HTERT RPE-1 (cell line): ENCODE data around the gene FTL.
"Not testable (repeated sequence)": the region's sequence is repeated elsewhere in the genome, so short reads cannot be mapped to it uniquely, and the experiment has no call there.

ENCODE experiments used
- in situ Hi-C: fragments of 300-500 bp; cut with MboI; formaldehyde crosslinking; loops from 4 replicates; pipeline ENCODE4 v1.14.3; 2020; ENCODE audit warnings: low sequenced_read_pairs

FTL gene

DNA sequence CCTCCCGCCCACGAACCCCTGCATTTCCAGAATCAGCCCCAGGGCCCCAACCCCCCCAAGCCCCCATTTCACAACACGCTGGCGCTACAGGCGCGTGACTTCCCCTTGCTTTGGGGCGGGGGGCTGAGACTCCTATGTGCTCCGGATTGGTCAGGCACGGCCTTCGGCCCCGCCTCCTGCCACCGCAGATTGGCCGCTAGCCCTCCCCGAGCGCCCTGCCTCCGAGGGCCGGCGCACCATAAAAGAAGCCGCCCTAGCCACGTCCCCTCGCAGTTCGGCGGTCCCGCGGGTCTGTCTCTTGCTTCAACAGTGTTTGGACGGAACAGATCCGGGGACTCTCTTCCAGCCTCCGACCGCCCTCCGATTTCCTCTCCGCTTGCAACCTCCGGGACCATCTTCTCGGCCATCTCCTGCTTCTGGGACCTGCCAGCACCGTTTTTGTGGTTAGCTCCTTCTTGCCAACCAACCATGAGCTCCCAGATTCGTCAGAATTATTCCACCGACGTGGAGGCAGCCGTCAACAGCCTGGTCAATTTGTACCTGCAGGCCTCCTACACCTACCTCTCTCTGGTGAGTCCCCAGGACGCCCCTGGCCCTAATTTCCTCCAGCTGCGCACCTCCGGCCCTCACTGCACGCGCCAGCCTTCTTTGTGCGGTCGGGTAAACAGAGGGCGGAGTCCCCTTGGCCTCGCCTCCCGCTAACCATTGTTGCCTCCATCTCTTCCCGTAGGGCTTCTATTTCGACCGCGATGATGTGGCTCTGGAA lies at the start of gene FTL:
TSS of gene FTL (plus strand) at position 270 of the 766 bp plus-strand sequence. CDS start at position 469, 199 bp downstream.
- in situ Hi-C loops = no loop called here

- in situ Hi-C loops = no loop called here
These were observed 49.4 kb upstream of the FTL start for GRCh38 chr19:48915757-48916156.

GRCh38 chr19:48918071-48918470 lies 47.0 kb upstream of the FTL start:
- in situ Hi-C loops = no loop called here

DNA sequence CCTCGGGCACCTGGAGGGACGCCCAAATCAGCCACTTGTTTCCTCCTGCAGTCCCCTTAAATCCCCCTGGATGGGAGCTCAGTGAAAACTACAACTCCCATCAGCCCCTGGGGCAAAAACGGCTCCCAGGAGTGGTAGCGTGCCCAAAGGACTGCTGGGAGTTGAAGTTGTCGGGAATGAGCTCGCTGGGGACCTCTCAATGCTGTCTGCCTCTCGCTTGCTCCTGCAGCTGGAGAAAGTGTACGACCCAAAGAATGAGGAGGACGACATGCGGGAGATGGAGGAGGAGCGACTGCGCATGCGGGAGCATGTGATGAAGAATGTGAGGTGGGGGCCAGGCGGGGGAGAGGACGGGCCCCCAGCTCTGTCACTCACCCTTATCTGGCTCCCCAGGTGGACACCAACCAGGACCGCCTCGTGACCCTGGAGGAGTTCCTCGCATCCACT lies 46.3 kb upstream of the FTL start:
- in situ Hi-C loops = no loop called here

- in situ Hi-C loops = not testable (repeated sequence)
These were observed 45.8 kb upstream of the FTL start for GRCh38 chr19:48919271-48919670.

DNA sequence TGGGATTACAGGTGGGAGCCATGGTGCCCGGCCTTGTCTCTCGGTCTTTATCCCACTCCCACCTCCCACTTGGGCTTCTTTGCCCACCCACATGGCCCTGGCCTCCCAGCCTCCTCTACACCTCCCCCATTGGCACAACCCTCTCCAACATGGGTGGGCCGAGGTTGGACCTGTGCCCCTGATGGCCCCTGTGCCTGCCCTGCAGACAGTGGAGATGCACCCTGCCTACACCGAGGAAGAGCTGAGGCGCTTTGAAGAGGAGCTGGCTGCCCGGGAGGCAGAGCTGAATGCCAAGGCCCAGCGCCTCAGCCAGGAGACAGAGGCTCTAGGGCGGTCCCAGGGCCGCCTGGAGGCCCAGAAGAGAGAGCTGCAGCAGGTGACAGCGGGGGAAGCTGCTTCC lies 44.2 kb upstream of the FTL start:
- in situ Hi-C loops = no loop called here

DNA sequence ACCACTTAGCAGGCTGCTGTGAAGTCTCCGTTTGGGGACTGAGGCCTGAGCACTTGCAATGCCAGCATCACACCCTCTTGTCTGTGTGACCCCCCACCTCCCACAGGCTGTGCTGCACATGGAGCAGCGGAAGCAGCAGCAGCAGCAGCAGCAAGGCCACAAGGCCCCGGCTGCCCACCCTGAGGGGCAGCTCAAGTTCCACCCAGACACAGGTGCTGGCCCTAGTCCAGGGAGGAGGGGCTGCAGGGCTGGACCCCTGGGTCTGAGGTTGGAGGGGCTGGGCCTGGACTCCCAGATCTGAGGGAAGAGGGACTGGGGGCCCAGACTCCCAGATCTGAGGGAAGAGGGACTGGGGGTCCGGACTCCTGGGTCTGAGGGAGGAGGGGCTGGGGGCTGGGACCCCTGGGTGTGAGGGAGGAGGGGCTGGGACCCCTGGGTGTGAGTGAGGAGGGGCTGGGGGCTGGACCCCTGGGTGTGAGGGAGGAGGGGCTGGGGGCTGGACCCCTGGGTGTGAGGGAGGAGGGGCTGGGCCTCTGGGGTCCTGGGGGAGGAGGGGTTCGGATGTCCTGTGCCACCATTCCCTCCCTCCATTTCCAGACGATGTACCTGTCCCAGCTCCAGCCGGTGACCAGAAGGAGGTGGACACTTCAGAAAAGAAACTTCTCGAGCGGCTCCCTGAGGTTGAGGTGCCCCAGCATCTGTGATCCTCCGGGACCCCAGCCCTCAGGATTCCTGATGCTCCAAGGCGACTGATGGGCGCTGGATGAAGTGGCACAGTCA lies 43.2 kb upstream of the FTL start:
- in situ Hi-C loops = no loop called here

- in situ Hi-C loops = no loop called here
These were observed 42.3 kb upstream of the FTL start for GRCh38 chr19:48922548-48923490.

DNA sequence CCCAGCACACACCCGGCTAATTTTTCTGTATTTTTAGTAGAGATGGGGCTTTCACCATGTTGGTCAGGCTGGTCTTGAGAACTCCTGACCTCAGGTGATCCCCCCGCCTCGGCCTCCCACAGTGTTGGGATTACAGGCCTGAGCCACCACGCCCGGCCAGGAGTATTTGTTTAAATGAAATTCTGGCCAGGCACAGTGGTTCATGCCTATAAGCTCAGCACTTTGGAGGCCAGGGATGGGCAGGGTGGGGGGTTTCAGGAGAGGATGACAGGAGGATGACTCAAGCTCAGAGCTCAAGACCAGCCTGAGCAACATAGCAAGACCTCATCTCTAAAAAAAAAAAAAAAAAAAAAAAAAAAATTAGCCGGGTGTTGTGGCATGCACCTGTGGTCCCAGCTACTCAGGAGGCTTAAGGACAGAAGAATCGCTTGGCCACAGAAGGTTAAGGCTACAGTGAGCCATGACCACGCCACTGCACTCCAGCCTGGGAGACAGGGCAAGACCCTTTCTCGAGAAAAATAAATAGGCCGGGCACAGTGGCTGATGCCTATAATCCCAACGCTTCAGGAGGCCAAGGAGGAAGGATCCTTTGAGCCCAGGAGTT lies 39.8 kb upstream of the FTL start:
- in situ Hi-C loops = no loop called here

DNA sequence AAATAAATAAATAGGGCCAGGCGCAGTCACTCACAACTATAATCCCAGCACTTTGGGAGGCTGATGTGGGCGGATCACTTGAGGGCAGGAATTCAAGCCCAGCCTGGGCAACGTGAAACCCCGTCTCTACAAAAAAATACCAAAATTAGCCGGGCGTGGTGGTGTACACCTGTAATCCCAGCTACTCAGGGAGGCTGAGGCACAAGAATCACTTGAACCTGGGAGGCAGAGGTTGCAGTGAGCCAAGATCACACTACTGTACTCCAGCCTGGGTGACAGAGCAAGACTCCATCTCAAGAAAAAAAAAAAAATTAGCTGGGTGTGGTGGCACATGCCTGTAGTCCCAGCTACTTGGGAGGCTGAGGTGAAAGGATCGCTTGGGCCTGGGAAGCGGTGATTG lies 39.2 kb upstream of the FTL start:
- in situ Hi-C loops = not testable (repeated sequence)

GRCh38 chr19:48926909-48927308 lies 38.2 kb upstream of the FTL start:
- in situ Hi-C loops = no loop called here

DNA sequence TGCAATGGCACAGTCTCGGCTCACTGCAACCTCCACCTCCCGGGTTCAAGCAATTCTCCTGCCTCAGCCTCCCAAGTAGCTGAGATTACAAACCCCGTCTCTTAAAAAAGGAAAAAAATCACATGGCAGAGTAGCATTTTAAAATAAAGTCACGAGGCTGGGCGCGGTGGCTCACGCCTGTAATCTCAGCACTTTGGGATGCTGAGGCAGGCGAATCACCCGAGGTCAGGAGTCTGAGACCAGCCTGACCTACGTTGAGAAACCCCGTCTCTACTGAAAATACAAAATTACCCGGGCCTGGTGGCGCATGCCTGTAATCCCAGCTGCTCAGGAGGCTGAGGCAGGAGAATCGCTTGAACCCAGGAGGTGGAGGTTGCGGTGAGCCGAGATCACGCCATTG lies 37.4 kb upstream of the FTL start:
- in situ Hi-C loops = not testable (repeated sequence)

GRCh38 chr19:48928164-48929025 lies 36.7 kb upstream of the FTL start:
- in situ Hi-C loops = no loop called here

- in situ Hi-C loops = no loop called here
These were observed 31.7 kb upstream of the FTL start, which contains the start of gene DHDH for GRCh38 chr19:48933382-48933932. Gene DHDH (plus strand): TSS chr19:48933699. CDS start chr19:48933722, 23 bp downstream.

- in situ Hi-C loops = no loop called here
These were observed 30.3 kb upstream of the FTL start for GRCh38 chr19:48934837-48935236.

- in situ Hi-C loops = no loop called here
These were observed 29.2 kb upstream of the FTL start for GRCh38 chr19:48935864-48936263.

DNA sequence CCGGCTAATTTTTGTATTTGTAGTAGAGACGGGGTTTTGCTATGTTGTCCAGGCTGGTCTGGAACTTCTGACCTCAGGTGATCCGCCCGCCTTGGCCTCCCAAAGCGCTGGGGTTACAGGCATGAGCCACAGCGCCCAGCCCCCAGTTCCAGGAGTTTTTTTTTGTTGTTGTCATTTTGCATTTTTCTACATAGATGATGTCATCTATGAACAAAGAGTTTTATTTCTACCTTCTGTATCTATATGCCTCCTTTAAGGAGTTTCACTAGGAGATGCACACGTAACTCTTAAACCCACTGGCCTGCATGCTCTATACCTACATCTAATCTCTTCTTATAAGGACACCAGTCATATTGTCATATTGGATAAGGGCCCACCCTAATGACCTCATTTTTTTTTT lies 26.9 kb upstream of the FTL start:
- in situ Hi-C loops = no loop called here

DNA sequence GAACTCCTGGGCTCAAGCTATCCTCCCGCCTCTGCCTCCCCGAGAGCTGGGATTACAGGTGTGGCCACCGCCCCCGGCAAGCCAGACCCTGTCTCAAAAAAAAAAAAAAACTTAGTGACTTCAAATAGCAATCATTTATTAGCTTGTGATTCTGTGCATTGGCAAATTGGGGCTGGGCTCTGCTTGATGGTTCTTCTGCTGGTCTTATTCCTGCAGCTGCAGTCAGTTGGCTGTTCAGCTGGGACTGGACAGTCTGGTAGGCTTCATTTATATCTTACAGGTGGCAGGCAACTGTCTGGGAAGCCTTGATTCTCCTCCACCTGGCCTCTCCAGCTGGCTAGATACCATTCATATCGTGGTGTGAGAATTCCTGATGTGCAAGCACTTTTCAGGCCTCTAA lies 24.2 kb upstream of the FTL start:
- in situ Hi-C loops = no loop called here

DNA sequence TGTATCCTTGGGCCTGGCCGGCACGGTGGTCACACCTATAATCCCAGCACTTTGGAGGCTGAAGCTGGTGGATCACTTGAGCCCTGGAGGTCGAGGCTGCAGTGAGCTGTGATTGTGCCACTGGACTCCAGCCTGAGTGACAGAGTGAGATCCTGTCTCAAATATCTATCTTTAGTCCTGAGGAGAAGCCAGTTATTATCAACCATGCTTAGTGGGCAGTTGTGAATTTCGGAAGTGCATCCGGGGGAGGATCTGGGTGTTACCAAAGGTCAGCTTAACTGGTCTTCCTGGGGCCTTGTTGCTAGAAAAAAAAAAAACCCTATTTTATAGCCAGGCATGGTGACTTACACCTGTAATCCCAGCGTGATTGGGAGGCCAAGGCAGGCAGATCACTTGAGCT lies 22.0 kb upstream of the FTL start:
- in situ Hi-C loops = no loop called here
